ENCODE measurements around the gene JPH3.
"Not testable (repeated sequence)": the region's sequence is repeated elsewhere in the genome, so short reads cannot be mapped to it uniquely, and the experiment has no call there.

Gene JPH3

DNA sequence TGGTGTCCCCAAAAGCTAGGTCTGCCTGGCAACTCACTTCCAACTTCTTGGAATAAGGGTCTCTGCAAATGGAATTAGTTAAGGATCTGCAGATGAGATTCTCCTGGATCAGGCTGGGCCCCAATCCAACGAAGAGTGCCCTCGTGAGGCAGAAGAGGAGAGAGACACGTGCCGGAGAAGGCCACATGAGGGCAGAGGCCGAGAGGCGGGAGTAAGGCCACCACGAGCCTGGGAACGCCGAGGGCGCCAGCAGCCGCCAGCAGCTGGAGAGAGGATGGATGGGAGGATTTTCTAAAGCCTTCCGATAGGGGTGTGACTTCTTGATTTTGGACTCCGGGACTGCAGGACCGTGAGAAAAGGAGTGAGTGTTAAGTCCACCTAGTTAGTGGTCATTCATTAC is 76.3 kb downstream of the JPH3 start:
- DNase-seq (ENCODE audit: low read depth in 3 of 3, low spot score in 1 of 3) = no peak

DNA sequence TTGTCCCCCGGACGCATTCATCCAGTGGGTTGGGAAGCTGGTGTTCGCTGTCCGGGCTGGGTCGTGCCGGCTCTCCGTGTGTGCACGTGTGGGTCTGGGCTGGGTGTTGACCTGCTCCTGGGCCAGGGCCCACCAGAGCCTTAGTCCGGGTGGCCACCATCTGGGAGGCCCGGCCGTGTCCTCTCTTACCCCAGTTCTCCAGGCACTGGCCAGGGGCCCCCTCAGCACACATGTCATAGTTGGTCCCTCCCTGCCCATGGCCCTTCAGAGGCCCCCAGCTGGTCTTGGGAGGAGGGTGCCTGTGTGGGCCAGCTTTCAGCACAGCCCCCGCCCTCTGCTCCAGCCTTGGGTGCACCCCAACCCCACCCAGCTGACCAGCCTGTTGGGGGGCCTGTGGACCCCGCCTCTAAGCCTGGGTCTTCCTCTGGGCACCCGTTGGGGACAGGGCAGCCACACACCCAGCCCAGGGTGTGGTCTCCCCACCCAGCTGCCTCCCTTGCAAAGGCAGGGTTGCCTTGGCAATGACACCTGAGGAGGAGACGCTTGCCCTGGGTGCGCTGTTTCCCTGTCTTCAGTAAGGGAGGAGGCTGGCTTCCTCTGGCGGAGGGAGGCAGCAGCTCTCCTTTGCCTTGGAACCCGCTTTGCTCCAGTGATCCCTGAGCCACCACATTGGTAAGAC is 77.4 kb downstream of the JPH3 start:
- no peak for DNase-seq (ENCODE audit: low read depth in 3 of 3, low spot score in 1 of 3)

DNA sequence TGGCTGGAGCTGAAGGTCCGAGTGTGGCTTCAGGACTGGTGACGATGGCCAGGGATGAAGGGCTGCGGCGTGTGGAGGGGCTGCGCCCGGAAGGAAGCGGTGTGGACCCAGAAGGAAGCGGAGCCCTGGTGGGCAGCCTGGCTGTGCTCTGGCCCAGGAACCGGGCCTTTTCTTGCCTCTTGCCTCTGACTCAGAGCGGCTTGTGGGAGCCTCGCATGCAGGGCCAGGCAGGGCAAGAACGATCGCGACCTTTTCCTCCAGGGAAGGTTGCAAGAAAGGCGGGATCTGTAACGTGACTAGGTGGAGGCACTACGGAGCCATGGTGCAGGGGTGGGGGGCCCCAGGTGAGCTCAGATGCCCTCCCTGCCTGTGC is 78.0 kb downstream of the JPH3 start:
- DNase-seq (ENCODE audit: low read depth in 3 of 3, low spot score in 1 of 3) = no peak

DNA sequence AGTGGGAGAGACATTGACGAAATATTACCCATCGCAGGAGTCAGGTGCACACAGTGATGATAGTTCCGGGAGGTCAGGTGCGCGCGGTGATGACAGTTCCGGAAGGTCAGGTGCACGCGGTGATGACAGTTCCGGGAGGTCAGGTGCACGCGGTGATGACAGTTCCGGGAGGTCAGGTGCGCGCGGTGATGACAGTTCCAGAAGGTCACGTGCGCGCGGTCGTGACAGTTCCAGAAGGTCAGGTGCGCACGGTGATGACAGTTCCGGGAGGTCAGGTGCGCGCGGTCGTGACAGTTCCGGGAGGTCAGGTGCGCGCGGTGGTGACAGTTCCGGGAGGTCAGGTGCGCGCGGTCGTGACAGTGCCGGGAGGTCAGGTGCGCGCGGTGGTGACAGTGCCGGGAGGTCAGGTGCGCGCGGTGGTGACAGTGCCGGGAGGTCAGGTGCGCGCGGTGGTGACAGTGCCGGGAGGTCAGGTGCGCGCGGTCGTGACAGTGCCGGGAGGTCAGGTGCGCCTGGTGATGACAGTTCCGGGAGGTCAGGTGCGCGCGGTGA is 78.8 kb downstream of the JPH3 start:
- DNase-seq (ENCODE audit: low read depth in 3 of 3, low spot score in 1 of 3) = not testable (repeated sequence)

DNA sequence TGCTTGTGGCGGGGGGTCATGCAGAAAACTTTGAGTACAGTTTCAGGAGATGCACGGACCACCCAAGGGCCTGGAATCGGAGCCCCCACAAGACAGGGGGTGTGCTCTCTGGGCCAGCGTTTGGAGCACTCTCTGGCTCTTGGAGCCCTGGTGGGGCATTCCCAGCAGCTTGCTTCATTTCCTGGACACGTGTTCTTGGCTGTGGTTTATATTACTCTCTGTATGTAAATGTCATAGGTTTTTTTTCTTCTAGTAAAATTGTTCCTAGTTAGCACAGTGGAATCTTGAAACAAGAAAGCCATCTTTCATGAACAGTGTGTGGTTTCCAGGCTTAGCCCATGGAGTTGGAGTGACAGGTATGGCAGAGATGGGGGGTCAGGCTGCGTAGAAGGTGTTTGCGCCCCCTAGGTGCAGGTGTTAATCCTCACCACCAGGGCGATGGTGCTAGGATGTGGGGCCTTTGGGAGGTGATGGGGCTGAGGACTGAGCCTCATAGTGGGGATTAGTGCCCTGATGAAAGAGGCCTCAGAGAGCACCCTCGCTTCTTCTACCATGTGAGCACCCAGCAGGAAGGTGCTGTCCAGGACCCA is 79.8 kb downstream of the JPH3 start:
- DNase-seq (ENCODE audit: low read depth in 3 of 3, low spot score in 1 of 3) = no peak

DNA sequence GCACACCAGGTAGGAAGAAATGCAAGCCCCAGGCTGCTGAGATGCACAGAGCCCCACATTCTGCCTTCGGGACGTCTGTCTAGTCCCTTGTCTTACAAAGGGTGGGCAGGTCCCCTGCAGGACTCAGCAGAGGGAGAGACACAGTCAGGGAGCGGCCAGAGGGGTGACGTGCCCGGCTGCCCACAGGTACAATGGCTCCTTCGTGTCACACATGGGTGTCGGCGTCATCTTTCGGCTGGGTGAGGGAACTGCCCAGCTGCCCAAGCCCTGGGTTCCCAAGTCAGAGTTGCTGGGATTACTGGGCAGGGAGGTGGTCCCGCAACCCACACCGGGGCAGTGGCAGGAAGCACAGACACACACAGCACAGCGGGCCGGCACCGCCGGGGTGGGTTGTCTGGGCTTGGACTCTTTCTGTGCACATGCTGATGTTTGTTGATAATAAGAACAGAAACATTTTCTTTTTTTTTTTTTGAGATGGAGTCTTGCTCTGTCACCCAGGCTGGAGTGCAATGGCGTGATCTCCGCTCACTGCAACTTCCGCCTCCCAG is 80.6 kb downstream of the JPH3 start:
- DNase-seq (ENCODE audit: low read depth in 3 of 3, low spot score in 1 of 3) = no peak

DNA sequence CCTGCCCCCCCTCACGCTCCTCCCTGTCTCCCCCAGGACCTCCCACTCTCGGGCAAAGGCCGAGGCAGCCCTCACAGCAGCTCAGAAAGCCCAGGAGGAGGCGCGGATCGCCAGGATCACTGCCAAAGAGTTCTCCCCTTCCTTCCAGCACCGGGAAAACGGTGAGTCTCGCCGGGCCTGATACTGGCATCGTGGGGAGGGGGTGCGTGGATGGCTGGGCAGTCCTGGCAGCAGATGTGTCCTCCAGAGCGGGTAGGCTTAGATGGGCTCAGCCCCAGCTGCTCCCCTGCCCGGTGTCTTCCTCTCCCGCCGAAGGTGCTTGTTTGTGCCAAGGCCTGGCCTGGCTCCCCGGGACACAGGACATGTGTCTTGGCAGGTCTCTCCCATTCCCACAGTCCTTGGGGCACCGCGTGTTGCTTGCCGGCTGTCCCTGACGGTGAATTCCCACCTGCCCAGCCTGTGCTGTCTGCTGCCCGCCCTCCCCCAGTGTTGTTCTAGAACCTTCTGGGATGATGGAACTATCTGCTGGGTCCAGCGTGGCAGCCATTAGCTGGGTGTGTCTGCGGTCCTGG is 81.9 kb downstream of the JPH3 start:
- no peak for DNase-seq (ENCODE audit: low read depth in 3 of 3, low spot score in 1 of 3)

DNA sequence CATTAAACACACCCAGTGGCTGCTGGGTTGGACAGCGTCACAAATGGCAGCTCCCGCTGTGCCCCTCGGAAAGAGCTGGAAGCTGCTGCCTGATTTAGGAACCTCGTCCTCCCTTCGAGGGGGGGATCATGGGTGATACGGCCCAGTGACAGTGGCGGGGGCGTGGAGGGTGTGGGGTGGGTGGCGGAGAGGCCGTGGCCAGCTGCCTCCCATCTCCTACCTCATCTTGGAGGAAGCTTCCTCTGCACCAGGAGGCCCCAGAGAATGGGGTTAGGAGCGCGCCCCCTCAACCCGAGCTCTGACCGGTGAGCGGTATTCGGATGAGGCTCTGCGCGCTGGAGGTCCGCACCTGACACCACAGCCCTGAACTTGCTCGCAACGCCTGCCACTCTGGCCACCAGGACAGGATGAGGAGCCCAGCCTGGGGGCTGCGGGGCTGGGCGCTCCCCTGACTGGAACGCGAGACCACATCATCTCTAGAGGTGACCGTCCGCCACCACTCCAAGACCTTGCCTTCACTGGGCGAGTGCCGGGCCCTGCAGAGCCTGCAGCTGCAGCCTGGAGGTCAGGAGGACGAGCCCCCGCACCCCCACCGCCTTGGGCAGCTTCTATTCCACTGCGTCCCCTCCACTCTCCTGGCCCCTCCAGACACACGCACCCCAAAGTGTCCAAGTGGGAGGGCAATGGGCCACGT is 82.5 kb downstream of the JPH3 start:
- no peak for DNase-seq (ENCODE audit: low read depth in 3 of 3, low spot score in 1 of 3)

DNA sequence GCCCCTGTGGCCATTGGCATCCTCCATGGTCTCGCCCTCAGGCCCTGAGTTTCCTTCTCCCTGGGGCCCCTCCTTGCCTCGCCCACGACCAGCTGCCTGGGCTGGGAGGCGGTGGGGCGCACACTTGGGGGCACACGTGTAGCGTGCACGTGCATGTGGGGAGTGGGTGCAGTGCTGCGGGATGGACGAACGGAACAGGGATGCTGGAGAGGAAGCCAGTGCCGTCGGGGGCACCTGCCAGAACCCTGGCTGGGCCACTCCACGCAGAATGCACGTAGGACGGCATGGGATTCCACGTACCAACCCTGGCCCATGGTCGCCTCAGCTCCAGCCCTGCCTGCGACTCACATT is 83.1 kb downstream of the JPH3 start:
- no peak for DNase-seq (ENCODE audit: low read depth in 3 of 3, low spot score in 1 of 3)

DNA sequence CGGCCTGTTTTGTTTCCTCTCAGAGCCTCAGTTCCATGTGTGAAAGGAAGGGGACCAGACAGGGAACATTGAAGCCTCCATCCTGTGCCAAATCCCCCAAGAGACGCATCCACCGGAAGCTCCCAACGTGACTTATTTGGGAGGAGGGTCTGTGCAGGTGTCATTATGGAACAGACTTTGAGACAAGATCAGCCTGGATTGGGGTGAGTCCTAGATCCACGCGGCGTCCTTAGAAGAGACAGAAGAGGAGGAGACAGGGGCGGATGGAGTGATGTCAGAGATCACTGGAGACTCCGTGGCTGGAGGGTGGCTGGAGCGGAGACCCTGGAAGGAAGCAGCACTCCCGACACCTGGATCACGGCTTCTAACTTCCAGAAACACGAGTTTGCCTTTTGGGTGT is 83.5 kb downstream of the JPH3 start:
- DNase-seq (ENCODE audit: low read depth in 3 of 3, low spot score in 1 of 3) = no peak

DNA sequence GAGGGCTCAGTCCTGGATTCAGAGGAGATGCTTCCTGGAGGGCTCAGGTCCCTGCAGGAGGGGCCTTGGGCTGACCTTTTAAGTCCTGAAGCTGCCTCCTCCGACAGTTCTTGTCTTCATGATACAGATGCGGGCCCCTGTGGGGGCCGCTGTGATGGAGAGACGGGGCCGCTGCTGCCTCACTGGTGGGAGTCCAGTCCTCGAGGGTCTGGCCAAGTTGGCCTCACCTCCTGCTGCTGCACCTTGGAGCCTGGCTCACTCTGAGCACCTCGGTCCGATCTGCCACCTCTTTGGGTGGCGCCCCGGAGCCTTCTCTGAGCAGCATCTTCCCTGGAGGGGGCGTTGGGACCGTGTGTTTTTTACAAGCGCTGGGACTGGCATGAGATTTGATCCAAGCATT is 84.4 kb downstream of the JPH3 start:
- DNase-seq (ENCODE audit: low read depth in 3 of 3, low spot score in 1 of 3) = no peak

DNA sequence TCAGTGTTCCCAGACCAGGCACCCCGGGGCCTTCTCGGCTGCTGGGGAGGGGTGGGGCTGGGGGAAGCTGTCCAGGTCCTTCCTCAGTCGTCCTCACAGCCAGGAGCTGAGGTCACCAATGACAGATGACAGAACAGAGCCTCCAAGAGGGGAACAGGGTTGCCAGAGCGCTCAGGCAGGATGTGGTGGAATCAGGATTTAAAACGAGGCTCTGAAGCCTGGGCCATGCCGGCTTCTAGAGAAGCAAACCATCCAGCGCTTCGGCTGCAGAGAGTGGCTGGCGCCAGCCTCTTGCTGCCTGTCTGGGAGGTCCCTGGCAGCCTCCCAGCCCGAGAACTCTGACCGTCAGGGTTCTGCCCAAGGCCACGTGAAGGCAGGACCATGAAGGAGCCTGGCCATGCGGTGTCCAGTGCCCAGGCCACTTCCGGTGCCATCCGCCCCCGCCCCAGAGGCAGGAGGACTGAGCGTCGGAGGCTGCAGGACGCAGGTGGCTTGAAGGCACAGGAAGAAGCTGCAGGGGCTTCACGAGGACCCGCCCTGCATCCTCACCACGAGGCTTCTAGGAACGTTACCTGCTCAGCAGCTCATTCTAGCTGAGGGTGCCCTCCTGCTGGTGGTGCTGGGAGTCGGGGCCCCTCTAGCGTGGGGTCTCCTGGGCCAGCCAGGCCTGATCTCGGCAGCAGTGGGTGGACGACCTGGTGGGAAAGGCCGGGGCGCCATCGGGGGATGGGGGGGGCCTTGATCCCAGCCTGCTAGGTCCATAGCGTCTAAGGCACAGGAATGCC is 85.0 kb downstream of the JPH3 start:
- no peak for DNase-seq (ENCODE audit: low read depth in 3 of 3, low spot score in 1 of 3)

DNA sequence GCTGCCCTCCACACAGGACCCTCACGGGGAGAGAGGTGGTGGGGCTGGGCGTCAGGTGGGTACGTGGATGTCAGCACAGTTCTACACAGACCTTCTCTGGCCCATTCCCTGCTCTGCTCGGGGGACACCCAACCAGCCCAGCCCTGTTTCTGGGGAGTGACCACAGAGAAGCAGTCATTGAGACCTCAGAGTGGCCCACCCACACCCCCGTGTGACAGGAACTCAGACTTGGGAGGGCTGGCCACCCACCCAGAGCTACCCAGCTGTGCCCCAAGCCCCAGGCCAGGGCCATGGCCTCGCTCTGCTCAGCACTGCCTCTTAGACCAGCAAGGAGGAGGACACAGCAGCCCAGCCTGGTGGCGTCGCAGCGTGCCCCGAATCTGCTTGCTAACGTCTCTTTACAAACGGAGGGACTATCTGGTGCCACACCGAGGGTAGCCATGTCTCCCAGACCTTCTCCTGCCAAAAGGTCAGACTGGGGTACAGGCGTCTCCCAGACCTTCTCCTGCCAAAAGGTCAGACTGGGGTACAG is 85.8 kb downstream of the JPH3 start:
- DNase-seq (ENCODE audit: low read depth in 3 of 3, low spot score in 1 of 3) = no peak

DNA sequence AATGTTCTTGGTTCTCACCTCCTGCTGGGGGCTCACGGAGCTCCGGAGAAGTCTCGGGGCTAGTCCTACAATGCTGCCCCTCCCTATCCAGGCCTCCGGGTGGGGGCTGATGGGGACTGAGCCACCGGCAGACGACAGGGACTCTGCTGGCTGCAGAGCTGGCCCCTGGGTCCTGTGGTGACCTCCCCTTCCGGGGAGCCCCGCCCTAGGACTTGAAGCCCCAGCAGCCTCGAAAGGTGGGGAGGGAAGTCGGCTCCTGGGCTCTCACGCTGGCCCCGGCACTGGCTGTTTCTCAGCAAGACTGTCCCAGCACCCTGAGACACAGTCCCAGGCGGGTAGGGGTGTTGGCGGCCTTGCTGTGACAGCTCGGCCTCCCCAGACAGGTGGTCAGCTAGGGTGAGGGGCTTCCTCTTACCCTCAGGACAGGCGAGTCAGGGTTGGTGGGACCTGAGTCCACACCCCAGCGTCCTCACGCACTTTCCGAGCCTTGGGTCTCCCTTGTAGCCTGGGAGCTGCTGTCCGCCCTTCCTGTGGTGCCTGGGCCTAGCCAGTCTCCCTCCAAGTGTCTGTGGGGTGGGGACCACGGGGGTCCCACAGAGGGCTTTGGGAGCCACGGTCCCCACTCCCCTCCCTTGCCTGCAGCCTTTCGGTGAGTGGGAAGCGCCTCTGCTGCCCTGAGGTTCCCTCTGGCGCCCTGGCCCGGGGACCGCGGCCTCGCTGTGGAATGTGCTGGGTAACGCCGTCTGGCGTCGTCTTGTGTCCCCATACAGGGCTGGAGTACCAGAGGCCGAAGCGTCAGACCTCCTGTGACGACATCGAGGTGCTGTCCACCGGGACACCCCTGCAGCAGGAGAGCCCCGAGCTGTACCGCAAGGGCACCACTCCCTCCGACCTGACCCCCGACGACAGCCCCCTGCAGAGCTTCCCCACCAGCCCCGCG is 86.8 kb downstream of the JPH3 start:
- DNase-seq (ENCODE audit: low read depth in 3 of 3, low spot score in 1 of 3) = no peak

DNA sequence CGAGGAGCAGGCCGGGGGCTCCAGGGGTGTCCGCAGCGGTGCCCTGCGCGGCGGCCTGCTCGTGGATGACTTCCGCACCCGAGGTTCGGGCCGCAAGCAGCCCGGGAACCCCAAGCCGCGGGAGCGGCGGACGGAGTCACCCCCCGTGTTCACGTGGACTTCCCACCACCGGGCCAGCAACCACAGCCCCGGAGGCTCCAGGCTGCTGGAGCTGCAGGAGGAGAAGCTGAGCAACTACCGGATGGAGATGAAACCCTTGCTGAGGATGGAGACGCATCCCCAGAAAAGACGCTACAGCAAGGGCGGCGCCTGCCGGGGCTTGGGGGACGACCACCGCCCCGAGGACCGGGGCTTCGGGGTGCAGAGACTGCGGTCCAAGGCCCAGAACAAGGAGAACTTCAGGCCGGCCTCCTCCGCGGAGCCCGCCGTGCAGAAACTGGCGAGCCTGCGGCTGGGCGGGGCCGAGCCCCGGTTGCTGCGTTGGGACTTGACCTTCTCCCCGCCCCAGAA is 87.7 kb downstream of the JPH3 start:
- no peak for DNase-seq (ENCODE audit: low read depth in 3 of 3, low spot score in 1 of 3)

DNA sequence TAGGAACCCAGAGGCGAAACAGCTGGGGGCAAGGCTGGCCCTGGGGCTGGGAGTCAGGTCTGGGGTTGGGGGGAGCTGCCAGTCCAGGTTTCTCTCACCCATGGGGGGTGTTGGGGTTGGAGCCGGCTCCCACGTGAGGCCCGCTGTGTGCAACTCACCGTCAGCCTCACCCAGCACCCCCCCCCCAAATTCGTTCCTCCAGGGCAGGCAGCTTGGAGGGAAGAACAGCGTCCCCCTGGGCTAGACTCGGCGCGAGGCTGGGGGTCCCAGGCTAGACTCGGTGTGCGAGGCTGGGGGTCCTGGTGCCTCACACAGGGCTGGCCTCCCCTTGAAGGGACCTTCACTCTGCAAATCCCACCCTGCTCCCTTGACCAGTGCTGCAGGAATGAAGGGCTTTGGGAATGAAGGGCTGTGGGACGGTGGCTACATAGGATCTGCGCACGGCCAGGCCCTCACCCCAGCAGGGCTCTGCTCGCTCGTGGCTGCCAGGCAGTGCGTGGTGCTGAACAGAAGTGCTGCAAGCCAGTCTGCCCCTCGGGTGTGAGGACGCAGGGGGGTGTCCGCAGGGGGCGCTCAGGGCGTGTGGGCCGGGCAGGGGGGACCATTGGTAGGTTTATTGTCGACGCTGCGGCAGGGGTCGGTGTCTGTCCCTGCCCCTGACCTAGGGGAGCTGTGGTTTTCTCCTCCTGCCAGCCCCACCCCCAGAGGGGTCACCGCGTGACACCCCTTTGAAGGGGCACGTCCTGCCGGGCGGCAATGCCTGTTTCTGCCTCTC is 88.8 kb downstream of the JPH3 start:
- no peak for DNase-seq (ENCODE audit: low read depth in 3 of 3, low spot score in 1 of 3)

DNA sequence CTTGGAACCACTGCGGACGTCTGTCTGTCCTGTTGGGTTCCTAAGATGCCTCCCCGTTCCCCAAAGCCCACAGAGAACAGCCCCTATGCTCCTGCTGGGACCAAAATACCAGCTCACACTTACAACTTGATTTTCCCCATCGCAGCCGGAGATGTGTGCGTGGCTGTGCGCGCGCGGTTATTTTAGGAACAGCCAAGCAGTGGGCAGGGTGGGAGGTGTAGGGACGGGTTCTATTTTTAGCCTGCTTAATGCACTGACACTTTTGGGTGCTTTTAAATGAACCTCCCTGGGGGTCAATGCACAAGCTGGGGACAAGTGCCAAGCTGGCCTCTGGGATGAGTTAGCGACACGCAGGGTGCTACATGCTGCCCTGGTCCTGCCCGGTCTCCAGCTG is 89.4 kb downstream of the JPH3 start:
- DNase-seq (ENCODE audit: low read depth in 3 of 3, low spot score in 1 of 3) = no peak

DNA sequence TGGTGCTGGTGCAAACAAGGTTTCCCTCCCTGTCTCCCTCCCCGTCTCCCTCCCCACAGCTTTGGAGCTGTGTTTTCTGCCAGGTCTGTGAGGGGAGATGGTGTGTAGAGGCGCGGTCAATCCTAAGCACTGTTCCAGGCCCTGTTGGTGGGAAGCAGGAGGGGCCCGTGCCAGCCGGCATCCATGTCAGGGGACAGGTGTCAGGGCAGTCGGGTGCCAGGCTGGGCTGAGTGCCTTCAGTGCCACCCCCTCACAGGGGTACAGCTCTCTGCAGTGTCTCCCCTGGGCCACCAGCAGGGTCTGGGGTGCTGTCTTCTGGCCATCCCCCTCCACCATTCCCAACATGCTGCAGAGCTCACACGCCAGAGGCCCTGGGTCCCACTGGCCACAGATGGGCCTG is 89.9 kb downstream of the JPH3 start:
- DNase-seq (ENCODE audit: low read depth in 3 of 3, low spot score in 1 of 3) = no peak

DNA sequence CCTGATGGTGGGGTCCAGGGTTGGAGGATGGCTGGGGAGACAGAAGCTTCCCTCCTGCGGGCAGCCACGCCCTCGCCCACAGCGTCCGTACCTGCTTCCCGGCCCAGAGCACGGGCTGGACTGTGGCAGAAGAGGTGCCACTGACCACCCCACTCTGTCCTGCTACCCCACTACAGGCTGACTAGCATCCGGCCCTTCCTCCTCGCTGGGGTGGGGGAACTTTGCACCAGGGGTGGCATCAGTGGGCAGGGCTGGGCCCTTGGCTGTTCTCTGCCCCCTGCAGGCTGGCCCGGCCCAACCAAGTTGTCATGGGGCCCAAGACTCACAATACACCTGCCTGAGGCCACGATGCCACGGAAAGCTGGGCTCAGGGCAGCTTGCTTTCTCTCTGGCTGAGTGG is 90.4 kb downstream of the JPH3 start:
- no peak for DNase-seq (ENCODE audit: low read depth in 3 of 3, low spot score in 1 of 3)

Data from stimulated activated CD4-positive, alpha-beta T cell treated with anti-CD3 and anti-CD28 coated beads, TNF-alpha, amount 100 ng/mL, for 1 hour (primary cell).